ENCODE data around the gene NAA30.
"Not testable (repeated sequence)": the region's sequence is repeated elsewhere in the genome, so short reads cannot be mapped to it uniquely, and the experiment has no call there.

The NAA30 gene

GRCh38 chr14:57390037-57390805 is at the start of gene NAA30:
NAA30 (plus strand) TSS chr14:57390586; CDS start chr14:57390958, 372 bp downstream.
- DNase-seq (ENCODE audit: low spot score), result peak; percentile 93

DNA sequence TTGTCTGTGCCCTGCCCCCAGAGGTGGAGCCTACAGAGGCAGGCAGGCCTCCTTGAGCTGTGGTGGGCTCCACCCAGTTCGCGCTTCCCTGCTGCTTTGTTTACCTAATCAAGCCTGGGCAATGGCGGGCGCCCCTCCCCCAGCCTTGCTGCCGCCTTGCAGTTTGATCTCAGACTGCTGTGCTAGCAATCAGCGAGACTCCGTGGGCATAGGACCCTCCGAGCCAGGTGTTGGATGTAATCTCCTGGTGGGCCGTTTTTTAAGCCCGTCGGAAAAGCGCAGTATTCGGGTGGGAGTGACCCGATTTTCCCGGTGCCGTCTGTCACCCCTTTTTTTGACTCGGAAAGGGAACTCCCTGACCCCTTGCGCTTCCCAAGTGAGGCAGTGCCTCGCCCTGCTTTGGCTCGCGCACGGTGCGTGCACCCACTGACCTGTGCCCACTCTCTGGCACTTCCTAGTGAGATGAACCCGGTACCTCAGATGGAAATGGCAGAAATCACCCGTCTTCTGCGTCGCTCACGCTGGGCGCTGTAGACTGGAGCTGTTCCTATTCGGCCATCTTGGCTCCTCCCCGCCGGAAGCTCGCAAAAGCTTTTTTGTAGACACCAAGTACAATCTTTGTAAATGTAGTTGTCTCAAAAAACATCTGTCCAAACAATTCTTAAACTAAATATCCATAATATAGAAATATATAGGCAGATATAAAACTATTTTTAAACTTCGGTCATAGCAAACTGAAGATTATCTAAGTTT is 46.7 kb upstream of the NAA30 start:
- DNase-seq (ENCODE audit: low spot score), result not testable (repeated sequence)

DNA sequence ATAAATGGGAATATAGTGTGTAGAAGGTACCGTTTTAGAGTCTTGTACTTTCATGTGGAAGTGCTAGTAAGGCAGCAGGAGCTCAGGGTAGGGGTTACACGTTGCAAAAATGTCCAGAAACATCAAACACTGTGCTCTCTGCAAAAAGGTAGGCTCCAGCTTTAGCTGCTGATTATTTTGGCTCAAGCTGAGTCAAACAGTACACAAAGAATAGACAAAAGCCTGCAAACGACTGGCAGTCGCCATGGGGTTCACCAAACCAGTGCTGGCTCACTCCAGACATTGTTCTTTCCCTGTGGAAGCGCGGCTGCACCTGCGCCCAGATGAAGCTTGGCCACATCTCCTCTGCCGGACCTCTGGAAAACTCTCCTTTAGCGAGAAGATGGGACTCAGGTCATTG is 45.3 kb upstream of the NAA30 start:
- no peak for DNase-seq (ENCODE audit: low spot score)

DNA sequence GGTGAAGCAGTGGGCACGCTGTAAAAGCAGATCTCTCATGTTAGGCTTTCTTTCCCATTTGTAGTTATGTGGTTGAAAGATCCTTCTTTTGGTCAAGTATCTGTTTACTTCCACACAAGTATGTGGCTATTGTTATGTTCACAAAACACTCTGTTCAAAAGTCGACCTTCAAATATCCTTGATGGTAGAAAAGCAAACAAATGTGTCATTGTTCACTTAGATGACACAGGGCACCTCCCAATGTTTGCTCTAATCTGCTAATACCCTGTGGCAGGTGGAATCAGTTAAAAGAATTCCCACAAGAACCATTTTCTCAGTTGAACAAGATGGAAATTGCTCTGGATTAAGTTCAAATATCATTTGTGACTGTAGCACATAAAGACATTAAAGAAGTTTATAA is 43.6 kb upstream of the NAA30 start:
- DNase-seq (ENCODE audit: low spot score), result no peak

- DNase-seq (ENCODE audit: low spot score), result no peak
Observed at GRCh38 chr14:57352396-57353170, 37.8 kb upstream of the NAA30 start.

DNA sequence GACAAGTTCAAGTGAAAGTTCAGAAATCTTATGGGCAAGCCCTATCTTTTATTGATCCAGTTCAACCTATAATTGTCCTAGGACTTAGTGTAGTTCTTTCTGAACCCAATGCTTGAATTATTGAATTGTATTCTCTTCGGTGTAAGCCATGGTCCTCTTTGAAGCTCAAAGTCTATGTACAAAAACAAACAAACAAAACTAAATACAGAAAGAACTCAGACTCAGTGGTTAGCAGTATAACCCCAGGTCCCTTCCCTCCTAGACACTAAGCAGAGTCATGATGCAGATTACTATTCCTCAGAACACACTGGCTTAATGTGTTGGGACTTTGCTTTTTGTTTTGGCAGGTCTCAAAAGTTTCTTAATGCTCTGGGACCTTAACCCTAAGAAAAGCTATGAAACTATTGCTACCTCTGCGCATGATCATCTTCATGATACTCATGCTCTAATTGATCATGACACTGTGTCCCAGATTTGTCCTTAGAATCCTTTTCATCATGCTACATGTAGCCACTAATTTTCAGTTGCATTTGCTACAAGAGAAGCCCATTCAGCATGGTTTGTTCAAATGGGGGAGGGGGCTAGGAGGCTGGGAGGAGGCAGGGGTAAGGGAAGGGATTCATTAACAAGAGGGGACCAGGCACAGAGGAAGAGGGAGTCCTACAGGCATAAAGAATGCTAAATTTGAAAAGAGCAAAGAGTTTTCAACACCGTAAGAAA is 35.1 kb upstream of the NAA30 start:
- no peak for DNase-seq (ENCODE audit: low spot score)

- no peak for DNase-seq (ENCODE audit: low spot score)
Observed at GRCh38 chr14:57362361-57362760, 28.0 kb upstream of the NAA30 start.

DNA sequence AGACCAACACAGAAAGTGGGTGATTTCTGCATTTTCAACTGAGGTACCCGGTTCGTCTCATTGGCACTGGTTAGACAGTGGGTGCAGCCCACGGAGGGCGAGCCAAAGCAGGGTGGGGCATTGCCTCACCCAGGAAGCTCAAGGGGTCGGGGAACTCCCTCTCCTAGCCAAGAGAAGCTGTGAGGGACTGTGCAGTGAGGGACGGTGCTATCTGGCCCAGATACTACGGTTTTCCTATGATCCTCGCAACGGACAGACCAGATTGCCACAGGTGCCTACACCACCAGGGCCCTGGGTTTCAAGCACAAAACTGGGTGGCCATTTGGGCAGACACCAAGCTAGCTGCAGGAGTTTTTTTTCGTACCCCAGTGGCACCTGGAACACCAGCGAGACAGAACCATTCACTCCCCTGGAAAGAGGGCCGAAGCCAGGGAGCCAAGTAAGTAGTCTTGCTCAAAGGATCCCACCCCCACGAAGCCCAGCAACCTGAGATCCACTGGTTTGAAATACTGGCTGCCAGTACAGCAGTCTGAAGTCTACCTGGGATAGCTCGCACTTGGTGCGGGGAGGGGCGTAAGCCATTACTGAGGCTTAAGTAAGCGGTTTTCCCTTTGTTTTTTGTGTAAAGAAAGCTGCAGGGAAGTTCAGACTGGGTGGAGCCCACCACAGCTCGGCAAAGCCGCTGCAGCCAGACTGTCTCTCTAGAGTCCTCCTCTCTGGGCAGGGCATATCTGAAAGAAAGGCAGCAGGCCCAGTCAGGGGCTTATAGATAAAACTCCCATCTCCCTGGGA is 25.5 kb upstream of the NAA30 start:
- no peak for DNase-seq (ENCODE audit: low spot score)

DNA sequence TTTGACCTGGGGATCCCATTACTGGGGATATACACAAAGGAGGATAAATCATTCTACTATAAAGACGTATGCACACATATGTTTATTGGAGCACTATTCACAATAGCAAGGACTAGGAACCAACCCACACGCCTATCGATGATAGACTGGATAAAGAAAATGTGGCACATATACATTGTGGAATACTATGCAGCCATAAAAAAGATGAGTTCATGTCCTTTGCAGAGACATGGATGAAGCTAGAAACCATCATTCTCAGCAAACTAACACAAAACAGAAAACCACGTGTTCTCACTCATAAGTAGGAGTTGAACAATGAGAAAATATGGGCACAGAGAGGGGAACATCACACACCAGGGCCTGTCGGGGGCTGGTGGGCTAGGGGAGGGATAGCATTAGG is 20.2 kb upstream of the NAA30 start:
- DNase-seq (ENCODE audit: low spot score), result not testable (repeated sequence)

GRCh38 chr14:57371013-57371412 is 19.4 kb upstream of the NAA30 start:
- no peak for DNase-seq (ENCODE audit: low spot score)

GRCh38 chr14:57375156-57375555 is 15.2 kb upstream of the NAA30 start:
- no peak for DNase-seq (ENCODE audit: low spot score)

DNA sequence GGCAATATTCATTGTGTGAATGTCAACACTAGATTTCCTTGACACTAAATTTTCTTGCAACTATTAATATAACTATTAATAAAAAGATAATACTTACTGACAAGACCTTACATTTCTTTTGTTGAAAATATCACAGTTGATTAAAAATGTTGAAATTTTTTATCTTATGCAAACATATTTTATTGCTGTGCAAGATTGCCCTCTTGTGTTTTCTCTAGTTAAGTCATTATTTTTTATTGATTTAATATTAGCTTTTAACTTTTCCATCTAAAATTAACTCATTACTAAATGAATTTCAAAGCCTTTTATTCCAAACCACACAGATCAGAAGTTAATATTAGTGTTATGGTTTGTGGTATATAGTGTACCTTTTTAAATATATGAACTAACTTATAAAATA is 11.7 kb upstream of the NAA30 start:
- DNase-seq (ENCODE audit: low spot score), result no peak

DNA sequence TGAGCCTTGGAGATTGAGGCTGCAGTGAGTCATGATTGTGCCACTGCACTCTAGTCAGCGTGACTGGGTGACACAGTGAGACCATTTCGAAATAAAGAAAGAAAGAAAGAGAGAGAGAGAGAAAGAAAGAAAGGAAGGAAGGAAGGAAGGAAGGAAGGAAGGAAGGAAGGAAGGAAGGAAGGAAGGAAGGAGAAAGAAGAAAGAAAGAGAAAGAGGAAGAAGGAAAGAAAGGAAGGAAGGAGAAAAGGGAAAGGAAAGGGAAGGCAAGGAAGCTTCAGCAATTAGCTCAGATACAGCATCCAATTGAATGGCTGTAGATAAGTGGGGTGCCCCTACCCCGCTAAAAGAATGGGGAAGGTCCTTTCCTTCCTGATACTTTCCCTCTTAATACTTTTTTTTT is 9.5 kb upstream of the NAA30 start:
- DNase-seq (ENCODE audit: low spot score), result no peak

DNA sequence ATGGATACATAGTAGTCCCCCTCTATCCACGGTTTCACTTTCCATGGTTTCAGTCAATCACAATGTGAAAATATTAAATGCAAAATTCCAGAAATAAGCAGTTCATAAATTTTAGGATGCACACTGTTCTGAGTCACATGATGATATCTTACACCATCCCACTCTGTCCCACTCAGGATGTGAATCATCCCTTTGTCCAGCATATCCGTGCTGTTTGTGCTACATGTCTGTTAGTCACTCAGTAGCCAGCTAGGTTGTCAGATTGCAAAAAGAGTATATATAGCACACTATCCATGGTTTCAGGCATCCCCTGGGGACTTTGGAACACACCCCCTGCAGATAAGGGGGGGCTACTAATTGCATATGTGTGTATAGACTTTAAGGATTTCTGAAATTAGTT is 8.1 kb upstream of the NAA30 start:
- no peak for DNase-seq (ENCODE audit: low spot score)

DNA sequence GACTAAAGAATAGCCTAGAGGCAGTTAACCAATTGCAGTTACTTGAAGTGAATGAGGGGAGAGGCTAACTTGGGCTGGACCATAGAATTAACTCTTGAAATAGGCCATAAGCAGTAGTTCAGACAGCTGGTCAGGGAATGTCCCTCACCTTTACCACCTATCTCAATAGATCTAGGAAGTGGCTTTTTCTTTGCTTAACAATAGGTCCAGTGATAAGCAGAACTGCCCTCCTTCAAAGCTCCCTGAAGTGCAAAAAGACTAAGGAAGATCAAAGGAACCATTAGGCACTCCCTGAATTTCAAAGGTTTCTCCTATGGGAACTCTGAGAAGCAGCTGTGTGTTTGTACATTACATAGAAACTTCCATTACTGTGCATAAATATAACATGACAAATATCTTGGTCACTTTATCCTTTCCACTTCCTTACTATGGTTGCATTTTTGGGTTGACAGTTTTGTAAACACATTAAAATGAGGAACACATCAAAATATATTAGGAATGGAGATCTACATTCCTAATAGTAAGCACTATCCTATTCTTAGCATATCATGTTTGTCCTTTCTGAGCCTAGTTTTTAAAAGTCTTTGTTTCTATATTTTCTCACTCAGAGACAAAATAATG is 7.2 kb upstream of the NAA30 start:
- DNase-seq (ENCODE audit: low spot score), result no peak

DNA sequence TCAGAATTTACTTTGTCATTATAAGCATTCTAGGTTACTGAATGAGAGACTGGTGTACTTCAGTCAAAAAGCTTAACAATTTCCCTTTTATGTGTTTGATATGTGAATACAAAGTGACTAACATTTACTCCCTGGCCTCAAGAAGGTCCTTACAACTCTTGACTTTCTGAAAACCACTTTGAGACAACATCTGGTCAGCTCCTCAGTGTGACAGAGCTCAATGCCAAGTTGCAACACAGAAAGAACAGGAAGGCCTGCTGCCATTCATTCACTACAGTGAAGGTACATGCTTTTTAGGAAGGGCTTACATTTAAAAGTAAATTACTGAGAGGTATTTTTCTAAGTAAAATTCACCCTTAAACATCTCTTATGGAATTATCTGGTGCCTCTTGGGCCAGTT is 2.3 kb upstream of the NAA30 start:
- DNase-seq (ENCODE audit: low spot score), result no peak

- DNase-seq (ENCODE audit: low spot score), result no peak
Observed at GRCh38 chr14:57389646-57390036, 745 bp upstream of the NAA30 start.

DNA sequence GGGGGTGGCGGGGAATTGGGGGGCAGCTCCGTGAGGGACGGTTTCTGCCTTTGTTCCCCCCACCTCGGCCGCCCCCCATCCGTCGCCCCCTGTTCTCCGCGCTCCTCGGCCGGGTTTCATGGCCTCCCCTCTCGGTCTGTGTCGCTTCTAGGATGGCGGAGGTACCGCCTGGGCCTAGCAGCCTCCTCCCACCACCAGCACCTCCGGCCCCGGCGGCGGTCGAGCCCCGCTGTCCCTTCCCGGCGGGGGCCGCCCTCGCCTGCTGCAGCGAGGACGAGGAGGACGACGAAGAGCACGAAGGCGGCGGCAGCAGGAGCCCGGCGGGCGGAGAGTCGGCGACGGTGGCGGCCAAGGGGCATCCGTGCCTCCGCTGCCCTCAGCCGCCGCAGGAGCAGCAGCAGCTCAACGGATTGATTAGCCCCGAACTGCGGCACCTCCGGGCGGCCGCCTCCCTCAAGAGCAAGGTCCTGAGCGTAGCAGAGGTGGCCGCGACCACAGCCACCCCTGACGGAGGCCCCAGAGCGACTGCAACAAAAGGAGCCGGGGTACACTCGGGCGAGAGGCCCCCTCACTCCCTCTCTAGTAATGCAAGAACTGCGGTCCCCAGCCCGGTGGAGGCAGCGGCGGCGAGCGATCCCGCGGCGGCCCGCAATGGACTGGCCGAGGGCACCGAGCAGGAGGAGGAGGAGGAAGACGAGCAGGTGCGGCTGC is 575 bp downstream of the NAA30 start:
- peak; percentile 32 for DNase-seq (ENCODE audit: low spot score)

DNA sequence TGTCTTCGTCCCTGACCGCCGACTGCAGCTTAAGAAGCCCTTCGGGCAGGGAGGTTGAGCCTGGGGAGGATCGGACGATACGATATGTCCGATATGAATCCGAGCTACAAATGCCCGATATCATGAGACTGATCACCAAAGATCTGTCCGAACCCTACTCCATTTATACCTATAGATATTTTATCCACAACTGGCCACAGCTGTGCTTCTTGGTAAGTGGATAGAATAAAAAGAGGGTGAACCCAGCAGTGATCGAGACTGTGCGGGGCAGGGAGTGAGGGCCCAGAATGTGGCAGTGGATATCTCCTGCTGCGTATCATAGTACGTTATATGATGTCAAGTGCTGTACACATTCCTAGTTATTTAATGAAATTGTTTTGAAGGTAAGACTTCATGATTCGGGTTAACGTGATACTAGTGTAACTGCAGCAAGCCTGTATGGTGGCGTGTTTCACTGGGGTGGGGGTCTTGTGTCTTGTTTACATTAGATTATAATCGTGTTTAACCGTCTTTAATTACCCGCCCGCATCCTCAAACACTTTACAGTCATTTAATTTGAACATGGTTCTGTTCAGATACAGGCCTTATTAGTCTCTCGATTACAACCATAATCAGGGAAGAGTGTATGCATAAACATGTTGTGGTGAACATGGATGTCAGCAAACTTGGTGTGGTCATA is 1.3 kb downstream of the NAA30 start:
- DNase-seq (ENCODE audit: low spot score), result peak; percentile 14

DNA sequence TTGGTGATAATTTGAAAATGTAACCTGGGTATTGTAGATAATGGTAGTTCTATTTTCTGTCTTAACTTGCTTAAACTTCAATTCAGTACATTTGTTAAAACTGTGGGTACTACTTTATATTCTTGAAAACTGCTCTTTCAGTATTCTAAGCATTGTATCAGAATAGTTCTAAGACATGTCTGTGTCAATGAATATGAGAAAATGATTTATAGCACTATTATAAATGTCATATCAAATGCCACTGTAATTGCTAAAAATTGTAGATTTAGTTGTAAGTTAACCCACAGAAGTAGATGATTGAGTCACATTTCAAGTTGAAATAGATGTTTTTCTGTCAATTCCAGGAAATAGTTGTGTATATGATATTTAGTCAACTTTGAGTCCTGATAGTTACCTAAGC is 2.4 kb downstream of the NAA30 start:
- DNase-seq (ENCODE audit: low spot score), result no peak
